HG03159 (cell line): ENCODE measurements around the gene SLC22A9.

Experiments
- ATAC-seq: cut with Tn5 transposase; IDR thresholded peaks from one replicate; pipeline ENCODE4 v1.9.1; 2021; ENCODE audit warnings: mild to moderate bottlenecking, moderate library complexity; ENCODE audit not compliant: unreplicated experiment

SLC22A9 gene

DNA sequence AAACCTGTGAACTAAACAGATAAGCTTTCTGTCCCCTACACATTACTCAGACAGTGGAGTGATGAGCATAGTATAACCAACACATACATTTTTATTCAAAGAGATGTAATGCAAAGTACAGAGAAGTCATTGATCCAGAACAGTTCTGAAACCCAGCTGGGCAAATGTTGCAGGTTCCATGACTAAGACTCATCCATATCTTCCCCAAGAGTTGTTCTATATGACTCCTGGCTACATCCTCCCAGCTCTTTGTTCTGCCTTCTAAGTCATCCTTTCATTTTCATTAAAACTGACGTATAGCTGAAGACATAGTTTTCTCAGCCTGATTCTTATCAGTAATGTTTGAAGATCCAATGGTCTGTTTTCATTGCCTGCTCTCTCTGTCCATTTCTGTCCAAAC lies 74.1 kb downstream of the SLC22A9 start:
- no peak for ATAC-seq

- ATAC-seq = no peak
Measured at GRCh38 chr11:63444160-63444559, 74.6 kb downstream of the SLC22A9 start.

GRCh38 chr11:63445118-63445517 lies 75.5 kb downstream of the SLC22A9 start:
- no peak for ATAC-seq

- no peak for ATAC-seq
Measured at GRCh38 chr11:63445720-63446119, 76.1 kb downstream of the SLC22A9 start.

DNA sequence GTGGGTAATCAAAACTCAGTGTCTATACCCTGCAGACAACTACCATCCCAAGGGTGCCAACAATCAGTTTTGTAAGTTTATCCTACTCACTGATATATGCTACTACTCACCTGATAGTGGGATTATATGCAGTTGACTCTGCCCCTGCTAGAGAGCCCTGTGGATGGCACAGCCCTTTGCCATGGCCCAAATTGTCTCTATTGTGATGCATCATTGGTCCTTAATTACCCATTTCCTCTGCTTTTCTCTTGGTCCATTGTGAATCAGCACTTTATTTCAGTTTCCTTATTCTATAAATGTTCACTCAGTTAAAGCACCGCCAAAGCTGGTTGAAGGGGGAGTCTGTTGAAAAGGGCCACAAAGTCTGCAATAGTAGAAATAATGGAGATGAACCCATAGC lies 79.1 kb downstream of the SLC22A9 start:
- ATAC-seq = no peak

DNA sequence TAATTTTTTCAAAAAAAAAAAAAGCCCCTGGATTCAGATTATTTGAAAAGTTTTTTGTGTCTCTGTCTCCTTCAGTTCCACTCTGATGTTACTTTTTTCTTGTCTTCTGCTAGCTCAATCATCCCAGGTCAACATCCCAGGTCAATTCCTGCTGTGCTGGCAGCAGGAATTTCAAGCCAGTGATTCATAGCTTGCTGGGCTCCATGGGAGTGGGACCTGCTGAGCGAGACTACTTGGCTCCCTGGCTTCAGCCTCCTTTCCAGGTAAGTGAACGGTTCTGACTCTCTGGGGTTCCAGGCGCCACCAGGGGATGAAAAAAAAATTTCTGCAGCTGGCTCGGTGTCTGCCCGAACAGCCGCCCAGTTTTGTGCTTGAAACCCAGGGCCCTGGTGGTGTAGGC lies 90.0 kb downstream of the SLC22A9 start:
- no peak for ATAC-seq
